Sigmoid colon (tissue), 4 donors: ENCODE results near the gene TMEM107.

Experiments
- CTCF ChIP-seq, 4 experiments: fragments of 450-650 bp in 3 of 4; fragments of 200-600 bp in 1 of 4; IDR thresholded peaks; one replicate each; pipeline ENCODE4 v1.5.1; 2016 to 2019; ENCODE audit warnings: antibody characterized with exemption in 4 of 4, mild to moderate bottlenecking in 3 of 4, moderate library complexity in 2 of 4
- POLR2A ChIP-seq, 2 donors: fragments of 450-650 bp; IDR thresholded peaks; one replicate each; pipeline ENCODE4 v1.6.1; 2016; ENCODE audit warnings: antibody characterized with exemption in 2 of 2, mild to moderate bottlenecking in 2 of 2, moderate library complexity in 2 of 2
- POLR2AphosphoS5 ChIP-seq, 4 donors: sonication (generic); formaldehyde crosslinking; IDR thresholded peaks; one replicate each; pipeline ENCODE4 v1.6.1; 2017; ENCODE audit warnings: antibody characterized with exemption in 4 of 4

- TF ChIP-seq CTCF (IDR thresholded peaks at IDR 0.05): no peak
- peak; percentile 24 to 28 for TF ChIP-seq POLR2A (IDR thresholded peaks at IDR 0.05)
- TF ChIP-seq POLR2AphosphoS5 (IDR thresholded peaks at IDR 0.05): peak; percentile 18 to 65 (median 63)
Observed at GRCh38 chr17:8187517-8188262, 11.5 kb upstream of the TMEM107 start.
